GM18867 (cell line): ENCODE results near the gene SPOCK1.

Experiments
- ATAC-seq: cut with Tn5 transposase; IDR thresholded peaks from one replicate; pipeline ENCODE4 v1.9.1; 2021; ENCODE audit warnings: mild to moderate bottlenecking, moderate library complexity; ENCODE audit not compliant: unreplicated experiment

Gene SPOCK1

GRCh38 chr5:137176609-137177008 lies 322.5 kb downstream of the SPOCK1 start:
- no peak for ATAC-seq

- ATAC-seq: no peak
These were observed 323.0 kb downstream of the SPOCK1 start for GRCh38 chr5:137176126-137176525.

GRCh38 chr5:137174196-137174595 lies 324.9 kb downstream of the SPOCK1 start:
- ATAC-seq: no peak

- no peak for ATAC-seq
These were observed 326.9 kb downstream of the SPOCK1 start for GRCh38 chr5:137172258-137172657.

- ATAC-seq: no peak
These were observed 331.9 kb downstream of the SPOCK1 start for GRCh38 chr5:137167187-137167586.

- ATAC-seq: no peak
These were observed 334.2 kb downstream of the SPOCK1 start for GRCh38 chr5:137164961-137165360.

- ATAC-seq: no peak
These were observed 334.6 kb downstream of the SPOCK1 start for GRCh38 chr5:137164536-137164935.

GRCh38 chr5:137158691-137159090 lies 340.4 kb downstream of the SPOCK1 start:
- ATAC-seq: no peak

- ATAC-seq: no peak
These were observed 342.9 kb downstream of the SPOCK1 start for GRCh38 chr5:137156180-137156579.

- ATAC-seq: no peak
These were observed 343.7 kb downstream of the SPOCK1 start for GRCh38 chr5:137155261-137156000.

GRCh38 chr5:137152616-137153015 lies 346.5 kb downstream of the SPOCK1 start:
- no peak for ATAC-seq

GRCh38 chr5:137148655-137149054 lies 350.5 kb downstream of the SPOCK1 start:
- ATAC-seq: no peak

- no peak for ATAC-seq
These were observed 351.0 kb downstream of the SPOCK1 start for GRCh38 chr5:137148159-137148558.

- no peak for ATAC-seq
These were observed 351.8 kb downstream of the SPOCK1 start for GRCh38 chr5:137147346-137147745.

- ATAC-seq: no peak
These were observed 352.7 kb downstream of the SPOCK1 start for GRCh38 chr5:137146402-137146890.

- ATAC-seq: no peak
These were observed 353.4 kb downstream of the SPOCK1 start for GRCh38 chr5:137145721-137146120.

- no peak for ATAC-seq
These were observed 354.5 kb downstream of the SPOCK1 start for GRCh38 chr5:137144656-137145055.

GRCh38 chr5:137142764-137143605 lies 356.1 kb downstream of the SPOCK1 start:
- ATAC-seq: peak; percentile 72

GRCh38 chr5:137142346-137142745 lies 356.8 kb downstream of the SPOCK1 start:
- ATAC-seq: peak; percentile 34

GRCh38 chr5:137141779-137142178 lies 357.3 kb downstream of the SPOCK1 start:
- ATAC-seq: no peak

- no peak for ATAC-seq
These were observed 362.0 kb downstream of the SPOCK1 start for GRCh38 chr5:137136991-137137632.
